T1000 (cell line): ENCODE measurements around the gene BNIP1.

Source experiments
- DNase-seq: peaks from one replicate; lab custom pipeline; 2025; ENCODE audit warnings: mixed read lengths; lab: John Stamatoyannopoulos, UW

Gene BNIP1

GRCh38 chr5:173211284-173211683 is 67.0 kb downstream of the BNIP1 start:
- no peak for DNase-seq

- no peak for DNase-seq
Observed at GRCh38 chr5:173213236-173213933, 69.1 kb downstream of the BNIP1 start.
